Tibial nerve (tissue), 4 donors: Measurements from ENCODE around the gene VWCE.

ENCODE experiments used
- CTCF ChIP-seq, 5 experiments: fragments of 200-600 bp in 3 of 5; fragments of 450-650 bp in 2 of 5; sonication (generic) in 3 of 5; IDR thresholded peaks; one replicate each; pipeline ENCODE4 v1.5.1; 2016 to 2019; ENCODE audit warnings: antibody characterized with exemption in 5 of 5, mild to moderate bottlenecking in 3 of 5, moderate library complexity in 2 of 5
- EP300 ChIP-seq, 2 donors: sonication (generic); formaldehyde crosslinking; IDR thresholded peaks; one replicate each; pipeline ENCODE4 v1.6.1; 2017; ENCODE audit warnings: antibody characterized with exemption in 2 of 2, mild to moderate bottlenecking in 1 of 2
- POLR2A ChIP-seq, 2 donors: fragments of 450-650 bp; IDR thresholded peaks; one replicate each; pipeline ENCODE4 v1.6.1; 2017; ENCODE audit warnings: antibody characterized with exemption in 2 of 2, mild to moderate bottlenecking in 2 of 2, moderate library complexity in 2 of 2

GRCh38 chr11:61277186-61278000, 17.7 kb downstream of the VWCE start:
- TF ChIP-seq CTCF (IDR thresholded peaks at IDR 0.05), result no peak
- TF ChIP-seq POLR2A (IDR thresholded peaks at IDR 0.05), result no peak
- no peak for TF ChIP-seq EP300 (IDR thresholded peaks at IDR 0.05)
